Ishikawa (cell line): Measurements from ENCODE around the gene ALDH3B2.

Experiments used
- FOXM1 ChIP-seq: IDR thresholded peaks from 2 replicates; pipeline ENCODE4 v1.6.1; 2012; ENCODE audit warnings: low read depth, borderline replicate concordance
- RAD21 ChIP-seq: IDR thresholded peaks from 2 replicates; pipeline ENCODE4 v1.6.1; 2012; ENCODE audit warnings: low read depth
- TF ChIP-seq, protein P1 (sequence below): IDR thresholded peaks from 2 replicates; pipeline ENCODE4 v1.6.1; 2012; ENCODE audit warnings: low read depth, mild to moderate bottlenecking

DNA sequence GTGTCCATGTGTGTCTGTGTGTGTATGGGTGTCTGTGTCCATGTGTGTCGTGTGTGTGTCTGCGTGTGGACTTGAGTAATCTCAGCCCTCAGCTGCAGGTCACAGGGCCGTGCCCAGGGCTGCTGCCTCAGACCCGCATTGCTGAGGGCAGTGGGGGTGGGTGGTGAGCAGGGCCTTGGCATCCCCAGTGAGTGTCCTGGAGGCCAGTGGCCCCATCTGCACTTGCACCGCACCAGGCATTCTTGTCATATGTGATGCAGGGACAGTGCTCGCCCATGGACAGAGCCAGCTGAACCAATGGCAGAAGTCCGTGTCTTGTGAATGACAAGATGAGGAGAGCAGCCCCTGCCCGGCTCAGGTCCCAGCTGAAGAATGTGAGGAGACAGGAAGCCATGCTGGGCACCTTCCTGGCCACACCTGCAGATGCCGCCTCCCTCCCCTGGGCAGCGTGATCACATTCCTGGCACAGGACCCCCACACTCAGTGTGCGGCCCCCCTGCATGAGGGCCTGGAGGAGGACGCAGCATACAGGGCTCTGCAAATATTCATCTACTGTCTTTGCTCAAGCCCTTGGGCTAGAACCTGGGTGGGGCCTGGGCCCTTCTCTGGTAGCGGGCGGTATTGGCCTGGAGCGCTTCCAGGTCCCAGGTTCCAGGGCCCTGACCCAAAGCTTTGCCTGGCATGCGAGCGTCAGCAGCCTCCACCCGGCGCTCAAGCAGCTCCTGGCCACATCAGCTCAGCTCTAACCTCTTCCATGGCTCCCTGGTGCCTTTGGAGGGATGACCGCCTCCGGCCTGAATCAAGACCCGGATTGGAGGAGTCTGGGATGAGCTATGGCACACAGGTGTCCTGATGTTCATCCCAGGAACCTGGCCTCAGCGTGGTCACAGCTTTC lies 3.9 kb downstream of the ALDH3B2 start:
- TF ChIP-seq, protein P1, sequence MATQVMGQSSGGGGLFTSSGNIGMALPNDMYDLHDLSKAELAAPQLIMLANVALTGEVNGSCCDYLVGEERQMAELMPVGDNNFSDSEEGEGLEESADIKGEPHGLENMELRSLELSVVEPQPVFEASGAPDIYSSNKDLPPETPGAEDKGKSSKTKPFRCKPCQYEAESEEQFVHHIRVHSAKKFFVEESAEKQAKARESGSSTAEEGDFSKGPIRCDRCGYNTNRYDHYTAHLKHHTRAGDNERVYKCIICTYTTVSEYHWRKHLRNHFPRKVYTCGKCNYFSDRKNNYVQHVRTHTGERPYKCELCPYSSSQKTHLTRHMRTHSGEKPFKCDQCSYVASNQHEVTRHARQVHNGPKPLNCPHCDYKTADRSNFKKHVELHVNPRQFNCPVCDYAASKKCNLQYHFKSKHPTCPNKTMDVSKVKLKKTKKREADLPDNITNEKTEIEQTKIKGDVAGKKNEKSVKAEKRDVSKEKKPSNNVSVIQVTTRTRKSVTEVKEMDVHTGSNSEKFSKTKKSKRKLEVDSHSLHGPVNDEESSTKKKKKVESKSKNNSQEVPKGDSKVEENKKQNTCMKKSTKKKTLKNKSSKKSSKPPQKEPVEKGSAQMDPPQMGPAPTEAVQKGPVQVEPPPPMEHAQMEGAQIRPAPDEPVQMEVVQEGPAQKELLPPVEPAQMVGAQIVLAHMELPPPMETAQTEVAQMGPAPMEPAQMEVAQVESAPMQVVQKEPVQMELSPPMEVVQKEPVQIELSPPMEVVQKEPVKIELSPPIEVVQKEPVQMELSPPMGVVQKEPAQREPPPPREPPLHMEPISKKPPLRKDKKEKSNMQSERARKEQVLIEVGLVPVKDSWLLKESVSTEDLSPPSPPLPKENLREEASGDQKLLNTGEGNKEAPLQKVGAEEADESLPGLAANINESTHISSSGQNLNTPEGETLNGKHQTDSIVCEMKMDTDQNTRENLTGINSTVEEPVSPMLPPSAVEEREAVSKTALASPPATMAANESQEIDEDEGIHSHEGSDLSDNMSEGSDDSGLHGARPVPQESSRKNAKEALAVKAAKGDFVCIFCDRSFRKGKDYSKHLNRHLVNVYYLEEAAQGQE: no peak
- no peak for TF ChIP-seq FOXM1
- no peak for TF ChIP-seq RAD21
